Astrocyte (in vitro differentiated cells and primary cell): ENCODE measurements around the gene ZNF765. TPM values are rescaled to one million over a fixed set of nuclear protein-coding genes. Genes with fewer than 3 reads are reported as not detected.
"Not testable (repeated sequence)": the region's sequence is repeated elsewhere in the genome, so short reads cannot be mapped to it uniquely, and the experiment has no call there.

Source experiments
- DNase-seq: peaks from one replicate; pipeline ENCODE4 v3.0.0-alpha.2; 2010; ENCODE audit warnings: low read depth
- FAIRE-seq: peaks from 2 replicates; lab custom pipeline; 2011; peaks lifted over from hg19 to GRCh38; lab: Jason Lieb, UNC
- H2AFZ ChIP-seq: 2 replicates; pipeline ENCODE4 v1.6.0; 2012; ENCODE audit warnings: low read depth, low read length, inconsistent platforms
- H3K27ac ChIP-seq: 2 replicates; pipeline ENCODE4 v1.5.1; 2011; ENCODE audit warnings: low read depth, low read length, inconsistent platforms
- H3K27me3 ChIP-seq: 2 replicates; pipeline ENCODE4 v1.6.0; 2011; ENCODE audit warnings: low read length, inconsistent platforms; ENCODE audit not compliant: insufficient read depth
- H3K36me3 ChIP-seq: 2 replicates; pipeline ENCODE4 v1.5.1; 2011; ENCODE audit warnings: low read length, inconsistent platforms; ENCODE audit not compliant: insufficient read depth
- H3K4me1 ChIP-seq: 2 replicates; pipeline ENCODE4 v1.5.1; 2011; ENCODE audit warnings: low read length, inconsistent platforms; ENCODE audit not compliant: insufficient read depth
- H3K4me2 ChIP-seq: 2 replicates; pipeline ENCODE4 v1.6.0; 2012; ENCODE audit warnings: low read length, inconsistent platforms
- H3K4me3 ChIP-seq: 2 replicates; pipeline ENCODE4 v1.5.1; 2011; ENCODE audit warnings: low read depth, mild to moderate bottlenecking, low read length, inconsistent platforms; ENCODE audit not compliant: insufficient read depth
- H3K79me2 ChIP-seq: 2 replicates; pipeline ENCODE4 v1.6.0; 2012; ENCODE audit warnings: mild to moderate bottlenecking, low read length, inconsistent platforms; ENCODE audit not compliant: insufficient read depth
- H3K9ac ChIP-seq: 2 replicates; pipeline ENCODE4 v1.6.0; 2012; ENCODE audit warnings: mild to moderate bottlenecking, low read length, inconsistent platforms
- H3K9me3 ChIP-seq: 2 replicates; pipeline ENCODE4 v1.5.1; 2012; ENCODE audit warnings: low read depth, mild to moderate bottlenecking, low read length, inconsistent platforms; ENCODE audit not compliant: insufficient read depth
- H4K20me1 ChIP-seq: 2 replicates; pipeline ENCODE4 v1.6.0; 2012; ENCODE audit warnings: low read length, inconsistent platforms; ENCODE audit not compliant: insufficient read depth
- H3K27ac Mint-ChIP-seq: one replicate; pipeline ENCODE4 v1.8.0; 2021; ENCODE audit warnings: mild to moderate bottlenecking, mixed read lengths; ENCODE audit not compliant: unreplicated experiment
- H3K27me3 Mint-ChIP-seq: one replicate; pipeline ENCODE4 v1.8.0; 2021; ENCODE audit warnings: low read depth, mixed read lengths; ENCODE audit not compliant: unreplicated experiment
- H3K36me3 Mint-ChIP-seq: one replicate; pipeline ENCODE4 v1.8.0; 2021; ENCODE audit warnings: low read depth, mixed read lengths; ENCODE audit not compliant: unreplicated experiment
- H3K4me1 Mint-ChIP-seq: one replicate; pipeline ENCODE4 v1.8.0; 2021; ENCODE audit warnings: low read depth, mixed read lengths; ENCODE audit not compliant: unreplicated experiment
- H3K4me3 Mint-ChIP-seq: one replicate; pipeline ENCODE4 v1.8.0; 2021; ENCODE audit warnings: mild to moderate bottlenecking, moderate library complexity, mixed read lengths; ENCODE audit not compliant: unreplicated experiment
- H3K9me3 Mint-ChIP-seq: one replicate; pipeline ENCODE4 v1.8.0; 2021; ENCODE audit warnings: mild to moderate bottlenecking, mixed read lengths; ENCODE audit not compliant: unreplicated experiment
- CTCF ChIP-seq: IDR thresholded peaks from 2 replicates; pipeline ENCODE4 v1.5.1; 2011; ENCODE audit warnings: low read depth, mild to moderate bottlenecking, inconsistent platforms, low read length, moderate library complexity; ENCODE audit not compliant: insufficient read depth
- EZH2 ChIP-seq: IDR thresholded peaks from 2 replicates; pipeline ENCODE4 v1.6.1; 2012; ENCODE audit warnings: mild to moderate bottlenecking, low read length, inconsistent platforms; ENCODE audit not compliant: insufficient read depth
- total RNA-seq: library from RNA; stranded (reverse); gene quantifications from 2 replicates; pipeline ENCODE4 v1.2.1, GENCODE V29; 2021

Gene ZNF765
- total RNA-seq, 1 donor from 2014 or later, result 8.9 TPM

DNA sequence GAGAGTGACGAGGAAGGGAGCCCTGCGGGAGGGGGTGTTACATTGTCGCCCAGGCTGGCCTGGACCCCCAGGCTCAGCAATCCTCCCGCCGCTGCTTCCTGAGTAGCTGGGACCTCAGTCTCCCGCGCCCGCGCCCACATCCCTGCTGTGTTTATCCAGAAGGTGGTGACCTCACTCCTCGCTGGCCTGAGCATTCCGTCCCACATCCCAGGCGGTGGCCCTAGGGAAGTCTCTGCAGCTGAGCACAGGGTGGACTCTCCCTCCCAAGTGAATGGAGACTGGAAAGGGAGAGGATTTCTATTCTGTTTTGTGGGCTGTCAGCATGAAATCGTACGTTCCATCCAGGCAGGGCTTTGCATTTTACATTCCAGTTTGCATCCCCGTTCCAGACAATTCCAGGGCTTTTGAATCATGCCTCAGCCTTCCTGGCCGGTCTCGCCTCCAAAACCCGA lies 401 bp upstream of the ZNF765 start:
- Histone ChIP-seq H3K9ac (peak overlapping the region; percentile 86), H3K9me3 (no peaks in the 10 kb centered on the region), H3K79me2 (peaks cover 8% of the 10 kb centered on the region), H3K27me3 (no peaks in the 10 kb centered on the region), H3K4me3 (peak overlapping the region; percentile 89), H4K20me1 (peaks cover 3% of the 10 kb centered on the region), H3K36me3 (no peaks in the 10 kb centered on the region), H2AFZ (peak overlapping the region; percentile 99), H3K27ac (peak overlapping the region; percentile 29), H3K4me1 (peaks cover 5% of the 10 kb centered on the region), H3K4me2 (peak overlapping the region; percentile 97)
- H3K4me1 Mint-ChIP-seq, result peaks cover 6% of the 10 kb centered on the region
- H3K27ac Mint-ChIP-seq, result peak overlapping the region; percentile 77
- peaks cover 8% of the 10 kb centered on the region for H3K36me3 Mint-ChIP-seq
- TF ChIP-seq EZH2 (no peak), CTCF (no peak)
- DNase-seq, result peak; percentile 53
- peaks cover 7% of the 10 kb centered on the region for H3K9me3 Mint-ChIP-seq
- FAIRE-seq, result no peak
- peak overlapping the region; percentile 98 for H3K4me3 Mint-ChIP-seq
- H3K27me3 Mint-ChIP-seq, result no peaks in the 10 kb centered on the region

DNA sequence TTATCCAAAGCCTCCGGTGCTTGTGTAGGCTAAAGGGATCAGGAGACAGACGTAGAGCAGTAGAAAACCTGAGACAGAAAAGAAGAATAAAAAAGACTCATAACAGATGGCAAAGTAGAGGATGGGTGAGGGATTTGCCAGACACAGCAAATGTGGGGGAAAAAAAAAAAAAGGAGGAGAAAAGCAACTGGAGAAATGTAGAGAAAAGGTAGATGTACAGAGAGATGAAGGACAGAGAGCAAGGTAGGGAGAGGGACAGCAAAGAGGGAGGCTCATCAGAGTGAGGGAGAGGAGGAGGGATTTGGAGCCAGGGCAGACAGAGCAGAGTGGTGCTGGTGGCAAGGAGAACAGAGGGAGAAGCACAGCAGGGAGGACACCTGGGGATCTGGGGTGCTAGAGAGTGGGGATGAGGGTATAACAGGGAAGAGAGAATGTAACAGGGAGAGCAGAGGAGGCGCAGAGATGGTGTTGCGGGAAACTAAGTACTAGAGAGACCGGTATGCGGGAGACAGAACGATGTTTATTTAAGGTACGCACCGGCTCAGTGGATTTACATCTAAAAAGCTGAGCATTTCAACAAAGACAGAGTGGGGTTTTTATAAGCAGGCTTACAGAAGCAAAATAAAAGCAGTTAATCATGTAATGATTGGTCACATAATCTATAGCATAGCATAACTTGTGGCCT lies 1.0 kb downstream of the ZNF765 start:
- H2AFZ ChIP-seq, result peak overlapping the region; percentile 92
- H3K4me3 ChIP-seq, result peak overlapping the region; percentile 89
- not testable (repeated sequence) for H3K27me3 Mint-ChIP-seq, H3K4me1 ChIP-seq, H3K9me3 ChIP-seq, H3K27me3 ChIP-seq, H3K36me3 ChIP-seq, H4K20me1 ChIP-seq, DNase-seq, H3K4me1 Mint-ChIP-seq, FAIRE-seq, H3K79me2 ChIP-seq
- H3K9ac ChIP-seq, result peak overlapping the region; percentile 86
- Mint-ChIP-seq H3K4me3 (peak overlapping the region; percentile 98), H3K36me3 (peaks cover 17% of the 10 kb centered on the region), H3K9me3 (peaks cover 10% of the 10 kb centered on the region), H3K27ac (peak overlapping the region; percentile 70)
- H3K4me2 ChIP-seq, result peak overlapping the region; percentile 97
- H3K27ac ChIP-seq, result peak overlapping the region; percentile 60

GRCh38 chr19:53396525-53396868 lies 1.5 kb downstream of the ZNF765 start:
- no peak overlapping the region for H2AFZ ChIP-seq
- no peaks in the 10 kb centered on the region for H3K9me3 ChIP-seq
- no peak overlapping the region for H3K27ac ChIP-seq
- peaks cover 4% of the 10 kb centered on the region for H3K36me3 ChIP-seq
- Mint-ChIP-seq H3K4me1 (peaks cover 6% of the 10 kb centered on the region), H3K9me3 (peaks cover 11% of the 10 kb centered on the region), H3K36me3 (peaks cover 20% of the 10 kb centered on the region), H3K27me3 (no peaks in the 10 kb centered on the region), H3K27ac (peak overlapping the region; percentile 34), H3K4me3 (peak overlapping the region; percentile 98)
- peak overlapping the region; percentile 86 for H3K9ac ChIP-seq
- peak overlapping the region; percentile 97 for H3K4me2 ChIP-seq
- TF ChIP-seq EZH2, result no peak
- TF ChIP-seq CTCF, result no peak
- no peaks in the 10 kb centered on the region for H3K27me3 ChIP-seq
- peaks cover 3% of the 10 kb centered on the region for H4K20me1 ChIP-seq
- FAIRE-seq, result no peak
- no peak overlapping the region for H3K4me3 ChIP-seq
- no peak for DNase-seq
- peaks cover 8% of the 10 kb centered on the region for H3K79me2 ChIP-seq
- peaks cover 5% of the 10 kb centered on the region for H3K4me1 ChIP-seq

DNA sequence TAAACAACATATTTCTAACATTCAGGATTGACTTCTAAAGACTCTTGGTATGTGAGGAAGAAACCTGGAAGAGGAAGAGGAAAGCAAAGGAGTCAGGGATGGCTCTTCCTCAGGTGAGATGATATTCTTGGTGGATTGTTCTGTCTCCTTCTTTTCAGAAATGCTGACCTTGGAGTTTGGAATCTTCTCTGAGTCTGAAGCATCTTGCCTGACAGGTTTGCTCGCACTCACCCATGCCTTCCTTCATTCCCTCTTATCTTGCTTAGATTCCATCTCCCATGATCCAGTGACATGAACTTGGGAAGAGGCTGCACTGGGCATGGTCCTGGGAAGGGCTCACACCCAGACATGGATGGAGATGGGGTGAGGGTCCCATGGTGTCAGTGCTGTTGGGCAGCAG lies 3.0 kb downstream of the ZNF765 start:
- H3K27me3 ChIP-seq, H3K27ac Mint-ChIP-seq, H3K27me3 Mint-ChIP-seq, H3K4me1 ChIP-seq, H3K4me1 Mint-ChIP-seq, H3K4me2 ChIP-seq, H3K4me3 ChIP-seq, H3K9ac ChIP-seq, H3K79me2 ChIP-seq, H2AFZ ChIP-seq, DNase-seq, FAIRE-seq, H3K36me3 ChIP-seq, H3K9me3 ChIP-seq, H3K4me3 Mint-ChIP-seq, H4K20me1 ChIP-seq, H3K27ac ChIP-seq: not testable (repeated sequence)
- Mint-ChIP-seq H3K9me3 (peaks cover 18% of the 10 kb centered on the region), H3K36me3 (peaks cover 32% of the 10 kb centered on the region)
